ENCODE results near the gene PTPRM. TPM values are rescaled to one million over a fixed set of nuclear protein-coding genes. Genes with fewer than 3 reads are reported as not detected.

PTPRM gene
- polyA plus RNA-seq, 1 donor (not counting 4 experiments of a cell fraction or from before 2014, with no cell fraction given) = 54.5 TPM

DNA sequence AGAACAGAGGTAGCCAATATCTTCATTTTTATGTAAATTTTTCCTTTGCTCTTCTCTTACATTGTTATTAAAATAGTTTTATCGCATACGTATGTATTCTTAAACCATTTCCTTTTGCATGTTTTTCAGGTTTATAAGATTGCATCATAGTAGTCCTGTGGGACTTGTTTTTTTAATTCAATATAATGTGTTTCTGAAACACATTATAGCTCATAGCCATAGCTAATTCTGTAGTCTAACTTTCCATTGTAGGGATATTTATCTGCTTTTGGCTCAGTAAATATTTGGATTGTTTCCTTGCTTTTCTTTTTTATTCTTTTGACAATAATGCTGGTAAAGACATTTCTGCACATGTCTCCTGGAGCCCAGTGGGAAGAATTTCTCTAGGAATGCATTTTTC lies 484.3 kb downstream of the PTPRM start:
- no peak for TF ChIP-seq EZH2 (IDR thresholded peaks at IDR 0.05; ENCODE audit: low read length)
- TF ChIP-seq, protein P1, sequence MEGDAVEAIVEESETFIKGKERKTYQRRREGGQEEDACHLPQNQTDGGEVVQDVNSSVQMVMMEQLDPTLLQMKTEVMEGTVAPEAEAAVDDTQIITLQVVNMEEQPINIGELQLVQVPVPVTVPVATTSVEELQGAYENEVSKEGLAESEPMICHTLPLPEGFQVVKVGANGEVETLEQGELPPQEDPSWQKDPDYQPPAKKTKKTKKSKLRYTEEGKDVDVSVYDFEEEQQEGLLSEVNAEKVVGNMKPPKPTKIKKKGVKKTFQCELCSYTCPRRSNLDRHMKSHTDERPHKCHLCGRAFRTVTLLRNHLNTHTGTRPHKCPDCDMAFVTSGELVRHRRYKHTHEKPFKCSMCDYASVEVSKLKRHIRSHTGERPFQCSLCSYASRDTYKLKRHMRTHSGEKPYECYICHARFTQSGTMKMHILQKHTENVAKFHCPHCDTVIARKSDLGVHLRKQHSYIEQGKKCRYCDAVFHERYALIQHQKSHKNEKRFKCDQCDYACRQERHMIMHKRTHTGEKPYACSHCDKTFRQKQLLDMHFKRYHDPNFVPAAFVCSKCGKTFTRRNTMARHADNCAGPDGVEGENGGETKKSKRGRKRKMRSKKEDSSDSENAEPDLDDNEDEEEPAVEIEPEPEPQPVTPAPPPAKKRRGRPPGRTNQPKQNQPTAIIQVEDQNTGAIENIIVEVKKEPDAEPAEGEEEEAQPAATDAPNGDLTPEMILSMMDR (optimal IDR thresholded peaks at IDR 0.05 in 1 of 3, IDR thresholded peaks at IDR 0.05 in 1 of 3, conservative IDR thresholded peaks at IDR 0.05 in 1 of 3; ENCODE audit: extremely low read depth in 1 of 3, insufficient read depth in 2 of 3, low read length in 3 of 3) = no peak
- H3K27ac ChIP-seq (ENCODE audit: control insufficient read depth, insufficient read depth, low read length) = no peak overlapping the region
- H3K4me2 ChIP-seq (ENCODE audit: control insufficient read depth, extremely low read depth, insufficient read depth, low read depth, low read length) = no peak overlapping the region
- no peaks in the 10 kb centered on the region for H3K9me3 ChIP-seq (ENCODE audit: control insufficient read depth, low read depth, low read length)
- no peaks in the 10 kb centered on the region for H3K79me2 ChIP-seq (ENCODE audit: control insufficient read depth, insufficient read depth, low read length)
- FAIRE-seq (no peak), DNase-seq (ENCODE audit: low read depth, low spot score) (no peak)
- no peak overlapping the region for H2AFZ ChIP-seq (ENCODE audit: control insufficient read depth, low read length)
- no peaks in the 10 kb centered on the region for H4K20me1 ChIP-seq (ENCODE audit: control insufficient read depth, extremely low read depth, insufficient read depth, low read length)
- no peak overlapping the region for H3K4me3 ChIP-seq (ENCODE audit: control insufficient read depth in 2 of 3, extremely low read depth in 1 of 3, insufficient read depth in 2 of 3, low read depth in 1 of 3, low read length in 3 of 3)
- H3K36me3 ChIP-seq (ENCODE audit: control insufficient read depth in 2 of 2, extremely low read depth in 1 of 2, insufficient read depth in 2 of 2, low read length in 2 of 2) = no peaks in the 10 kb centered on the region
- H3K9me1 ChIP-seq (ENCODE audit: control insufficient read depth, extremely low read depth, insufficient read depth, low read length) = no peaks in the 10 kb centered on the region
- dilution Hi-C loops (cut with MboI; ENCODE audit: extremely low pct_ligation_motif_present, low sequenced_read_pairs) = no loop called here
- H3K9ac ChIP-seq (ENCODE audit: control insufficient read depth, extremely low read depth, insufficient read depth, low read length) = no peak overlapping the region
- no peaks in the 10 kb centered on the region for H3K4me1 ChIP-seq (ENCODE audit: control insufficient read depth, extremely low read depth, insufficient read depth, low read length)
- no peaks in the 10 kb centered on the region for H3K27me3 ChIP-seq (ENCODE audit: control insufficient read depth, extremely low read depth, insufficient read depth, low read length)

DNA sequence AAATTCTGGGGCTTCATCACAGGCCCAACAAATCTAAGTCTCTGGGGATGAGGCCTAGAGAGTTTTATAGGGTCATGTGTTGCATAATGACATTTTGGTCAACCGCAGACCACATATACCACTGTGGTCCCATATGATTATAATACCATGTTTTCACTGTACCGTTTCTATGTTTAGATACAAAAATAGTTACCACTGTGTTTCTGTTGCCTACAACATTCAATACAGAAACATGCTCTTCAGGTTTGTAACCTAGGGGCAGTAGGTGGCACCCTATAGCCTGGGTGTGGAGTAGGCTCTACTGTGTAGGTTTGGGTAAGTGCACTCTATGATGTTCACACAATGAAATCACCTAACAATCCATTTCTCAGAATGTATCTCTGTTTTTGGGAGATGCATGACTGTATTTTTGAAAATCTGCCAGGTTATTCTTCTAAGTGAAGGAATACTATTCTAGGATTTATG lies 485.2 kb downstream of the PTPRM start:
- Histone ChIP-seq H4K20me1 (ENCODE audit: control insufficient read depth, extremely low read depth, insufficient read depth, low read length) (no peaks in the 10 kb centered on the region), H3K79me2 (ENCODE audit: control insufficient read depth, insufficient read depth, low read length) (no peaks in the 10 kb centered on the region), H3K27ac (ENCODE audit: control insufficient read depth, insufficient read depth, low read length) (no peak overlapping the region), H2AFZ (ENCODE audit: control insufficient read depth, low read length) (no peak overlapping the region), H3K4me3 (ENCODE audit: control insufficient read depth in 2 of 3, extremely low read depth in 1 of 3, insufficient read depth in 2 of 3, low read depth in 1 of 3, low read length in 3 of 3) (no peak overlapping the region), H3K27me3 (ENCODE audit: control insufficient read depth, extremely low read depth, insufficient read depth, low read length) (no peaks in the 10 kb centered on the region), H3K9ac (ENCODE audit: control insufficient read depth, extremely low read depth, insufficient read depth, low read length) (no peak overlapping the region), H3K36me3 (ENCODE audit: control insufficient read depth in 2 of 2, extremely low read depth in 1 of 2, insufficient read depth in 2 of 2, low read length in 2 of 2) (no peaks in the 10 kb centered on the region), H3K9me3 (ENCODE audit: control insufficient read depth, low read depth, low read length) (no peaks in the 10 kb centered on the region), H3K4me1 (ENCODE audit: control insufficient read depth, extremely low read depth, insufficient read depth, low read length) (no peaks in the 10 kb centered on the region), H3K4me2 (ENCODE audit: control insufficient read depth, extremely low read depth, insufficient read depth, low read depth, low read length) (no peak overlapping the region), H3K9me1 (ENCODE audit: control insufficient read depth, extremely low read depth, insufficient read depth, low read length) (no peaks in the 10 kb centered on the region)
- peak; percentile 55 for FAIRE-seq
- no peak for DNase-seq (ENCODE audit: low read depth, low spot score)
- TF ChIP-seq, protein P1 (optimal IDR thresholded peaks at IDR 0.05 in 1 of 3, IDR thresholded peaks at IDR 0.05 in 1 of 3, conservative IDR thresholded peaks at IDR 0.05 in 1 of 3; ENCODE audit: extremely low read depth in 1 of 3, insufficient read depth in 2 of 3, low read length in 3 of 3) = peak in 1 of 3 experiments; percentile 46
- no peak for TF ChIP-seq EZH2 (IDR thresholded peaks at IDR 0.05; ENCODE audit: low read length)
- dilution Hi-C loops (cut with MboI; ENCODE audit: extremely low pct_ligation_motif_present, low sequenced_read_pairs) = no loop called here
